ENCODE data around the gene PRR5.

PRR5 gene

DNA sequence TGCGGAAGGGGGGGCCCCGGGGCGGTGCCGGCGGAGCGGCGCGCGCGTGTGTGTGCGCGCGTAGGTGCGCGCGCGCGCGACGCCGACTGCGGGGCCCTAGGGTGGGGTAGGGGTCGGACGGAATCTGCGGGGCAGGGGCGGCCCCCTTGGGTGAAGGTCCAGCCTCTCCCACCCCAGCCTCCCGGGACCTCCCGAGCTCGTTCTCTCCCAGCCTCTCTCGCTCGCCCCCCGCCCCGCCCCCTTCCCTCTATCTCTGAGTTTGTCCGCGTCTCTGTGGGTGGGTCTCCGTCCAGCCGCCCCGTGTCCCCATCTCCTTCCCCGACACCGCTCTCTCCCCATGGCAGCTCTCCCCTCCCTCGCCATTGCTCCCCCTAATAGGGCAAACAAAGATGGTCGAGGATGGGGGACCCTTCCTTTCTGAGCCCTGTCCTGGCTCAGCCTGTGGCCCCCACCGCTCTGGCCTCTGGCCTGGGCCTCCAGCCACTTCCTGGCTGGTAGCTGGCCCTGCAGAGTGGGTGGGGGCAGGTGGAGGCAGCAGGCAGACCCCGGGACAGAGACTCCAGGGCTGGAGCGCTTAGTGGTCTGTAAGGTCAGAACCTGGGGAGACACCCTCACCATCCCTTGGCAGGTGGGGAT, 33.0 kb upstream of the PRR5 start:
- TF ChIP-seq, protein P1, sequence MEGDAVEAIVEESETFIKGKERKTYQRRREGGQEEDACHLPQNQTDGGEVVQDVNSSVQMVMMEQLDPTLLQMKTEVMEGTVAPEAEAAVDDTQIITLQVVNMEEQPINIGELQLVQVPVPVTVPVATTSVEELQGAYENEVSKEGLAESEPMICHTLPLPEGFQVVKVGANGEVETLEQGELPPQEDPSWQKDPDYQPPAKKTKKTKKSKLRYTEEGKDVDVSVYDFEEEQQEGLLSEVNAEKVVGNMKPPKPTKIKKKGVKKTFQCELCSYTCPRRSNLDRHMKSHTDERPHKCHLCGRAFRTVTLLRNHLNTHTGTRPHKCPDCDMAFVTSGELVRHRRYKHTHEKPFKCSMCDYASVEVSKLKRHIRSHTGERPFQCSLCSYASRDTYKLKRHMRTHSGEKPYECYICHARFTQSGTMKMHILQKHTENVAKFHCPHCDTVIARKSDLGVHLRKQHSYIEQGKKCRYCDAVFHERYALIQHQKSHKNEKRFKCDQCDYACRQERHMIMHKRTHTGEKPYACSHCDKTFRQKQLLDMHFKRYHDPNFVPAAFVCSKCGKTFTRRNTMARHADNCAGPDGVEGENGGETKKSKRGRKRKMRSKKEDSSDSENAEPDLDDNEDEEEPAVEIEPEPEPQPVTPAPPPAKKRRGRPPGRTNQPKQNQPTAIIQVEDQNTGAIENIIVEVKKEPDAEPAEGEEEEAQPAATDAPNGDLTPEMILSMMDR (IDR thresholded peaks at IDR 0.05), result no peak

- TF ChIP-seq, protein P1 (IDR thresholded peaks at IDR 0.05), result peak; percentile 40
Measured at GRCh38 chr22:44669561-44669976, 32.4 kb upstream of the PRR5 start.

GRCh38 chr22:44670220-44670988, 31.6 kb upstream of the PRR5 start:
- TF ChIP-seq, protein P1 (IDR thresholded peaks at IDR 0.05), result no peak

DNA sequence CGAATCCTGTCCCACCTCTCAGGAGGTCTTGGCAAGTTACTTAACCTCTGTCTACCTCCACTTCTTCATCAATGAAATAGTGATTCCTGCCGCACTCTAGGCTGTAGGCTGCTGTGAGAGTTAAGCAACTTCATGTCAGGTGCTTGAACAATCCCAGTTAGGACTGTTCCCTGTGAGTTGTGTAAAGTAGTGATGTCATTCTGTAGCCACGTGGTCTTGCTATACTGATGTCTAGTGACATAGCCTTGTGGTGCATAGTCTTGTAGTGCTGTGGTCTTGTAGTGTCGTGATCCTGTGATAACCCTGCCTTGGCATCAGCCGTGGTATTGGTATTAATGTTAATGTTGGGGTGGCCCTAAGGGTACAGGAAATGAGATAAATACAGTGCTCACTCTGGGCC, 30.3 kb upstream of the PRR5 start:
- TF ChIP-seq, protein P1 (IDR thresholded peaks at IDR 0.05), result no peak

DNA sequence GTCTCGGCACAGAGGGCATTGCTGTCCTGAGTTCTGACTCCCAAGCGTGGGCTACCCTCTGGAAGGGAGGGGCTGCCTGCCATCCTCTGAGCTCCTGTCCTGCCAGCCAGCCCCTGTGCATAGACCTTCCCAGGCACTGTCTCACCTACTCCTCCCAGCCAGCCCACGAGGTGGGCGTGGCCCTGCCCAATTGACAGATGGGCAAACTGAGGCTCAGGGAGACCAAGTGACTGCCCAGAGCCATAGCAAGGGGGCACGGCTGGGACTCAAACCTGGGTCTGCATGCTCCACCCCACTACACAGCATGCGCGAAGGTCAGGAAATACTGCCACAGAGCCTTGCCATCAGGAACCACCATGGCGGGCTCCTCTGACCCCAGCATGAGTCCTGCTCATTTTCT, 29.4 kb upstream of the PRR5 start:
- TF ChIP-seq, protein P1 (IDR thresholded peaks at IDR 0.05), result no peak

DNA sequence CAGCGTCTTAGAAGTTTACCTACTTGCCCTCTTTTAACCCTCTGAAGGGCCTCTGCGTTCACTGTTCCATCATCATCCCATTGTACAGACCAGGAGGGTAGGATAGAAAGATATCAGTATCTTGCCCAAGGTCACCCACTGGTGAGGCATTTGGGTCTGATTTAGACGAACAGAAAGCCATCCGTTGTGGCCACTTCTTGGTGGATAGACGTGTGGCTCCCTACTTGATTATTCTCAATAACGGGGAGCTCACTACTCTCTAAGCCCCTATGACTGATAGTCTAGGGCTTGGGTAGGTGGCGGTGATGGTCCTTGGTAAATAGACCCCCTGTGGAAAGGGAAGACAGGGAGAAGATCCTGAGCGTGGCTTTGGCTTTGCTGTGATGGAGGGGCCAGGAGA, 28.6 kb upstream of the PRR5 start:
- TF ChIP-seq, protein P1 (IDR thresholded peaks at IDR 0.05), result no peak

GRCh38 chr22:44676441-44677352, 25.3 kb upstream of the PRR5 start:
- TF ChIP-seq, protein P1 (IDR thresholded peaks at IDR 0.05), result no peak
